GM21576 (cell line): Measurements from ENCODE around the gene SLC8A2.

Source experiments
- ATAC-seq: cut with Tn5 transposase; IDR thresholded peaks from one replicate; pipeline ENCODE4 v1.9.1; 2021; ENCODE audit warnings: mild to moderate bottlenecking, moderate library complexity; ENCODE audit not compliant: unreplicated experiment

SLC8A2 gene

DNA sequence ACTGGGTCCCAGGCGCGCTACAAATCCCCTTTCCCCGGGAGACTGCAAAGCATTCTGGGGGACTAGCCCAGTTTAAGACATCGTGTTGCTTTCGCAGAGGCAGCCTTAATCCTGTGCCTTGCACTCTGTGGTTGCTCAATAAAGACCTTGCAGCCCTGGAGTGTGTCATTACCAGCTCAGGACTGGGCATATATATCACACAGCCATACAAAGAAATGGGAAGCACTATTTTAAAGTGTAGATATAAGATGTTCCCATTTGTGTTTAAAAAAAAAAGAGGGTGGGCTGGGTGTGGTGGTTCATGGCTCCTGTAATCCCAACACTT, 32.1 kb upstream of the SLC8A2 start:
- ATAC-seq, result no peak

DNA sequence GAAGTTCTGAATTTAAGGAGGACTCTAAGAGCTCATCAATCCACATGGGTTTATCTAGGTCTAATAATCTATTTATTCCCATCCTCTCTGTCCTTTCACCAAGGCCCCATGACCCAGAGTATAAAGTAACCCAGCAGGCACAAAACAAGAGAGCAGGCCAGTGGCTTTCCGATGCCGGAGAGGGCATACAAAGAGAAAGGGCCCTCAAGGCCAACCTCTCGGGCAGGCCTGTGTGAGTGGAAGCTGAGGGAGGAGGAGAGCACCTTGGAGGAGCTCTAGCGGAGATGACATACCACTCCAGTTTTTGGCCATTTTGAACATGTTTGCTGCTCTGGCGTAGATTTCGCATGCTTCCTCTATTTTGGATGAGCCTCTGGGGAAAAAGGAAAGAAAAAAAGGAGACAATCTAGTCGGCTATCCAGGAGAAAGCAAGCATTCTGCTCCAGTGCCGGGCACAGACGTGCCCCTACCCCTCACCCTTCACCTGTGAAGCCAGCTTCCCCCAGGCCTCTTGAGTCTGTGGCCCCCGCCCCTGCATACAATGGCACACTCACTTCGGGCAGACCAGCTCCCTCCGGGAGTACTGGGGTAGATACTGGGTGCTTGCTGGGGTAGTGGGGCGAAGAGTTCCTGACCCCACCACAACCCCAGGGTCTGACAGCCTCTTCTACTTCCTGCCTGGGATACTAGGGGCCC, 31.6 kb upstream of the SLC8A2 start:
- ATAC-seq, result no peak

GRCh38 chr19:47499863-47500830, 28.5 kb upstream of the SLC8A2 start:
- ATAC-seq, result no peak

DNA sequence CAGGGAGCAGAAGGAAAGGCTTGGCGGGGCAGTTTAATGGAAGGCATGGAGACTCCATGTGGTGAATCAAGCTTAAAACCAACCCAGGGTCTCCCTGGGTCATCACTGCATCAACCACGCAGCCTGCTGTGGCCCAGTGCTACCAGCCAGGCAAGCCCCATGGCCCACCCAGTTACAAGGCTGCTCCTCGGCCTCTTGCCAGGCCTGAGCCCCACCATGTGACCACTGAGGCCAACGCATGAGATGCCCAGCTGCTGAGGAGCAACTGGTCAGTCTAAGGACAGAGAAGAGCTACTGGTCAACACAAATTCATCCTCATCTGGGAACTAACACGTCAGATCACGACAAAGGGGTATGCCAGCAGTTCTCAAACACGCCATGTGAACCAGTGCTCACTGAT, 27.7 kb upstream of the SLC8A2 start:
- no peak for ATAC-seq

DNA sequence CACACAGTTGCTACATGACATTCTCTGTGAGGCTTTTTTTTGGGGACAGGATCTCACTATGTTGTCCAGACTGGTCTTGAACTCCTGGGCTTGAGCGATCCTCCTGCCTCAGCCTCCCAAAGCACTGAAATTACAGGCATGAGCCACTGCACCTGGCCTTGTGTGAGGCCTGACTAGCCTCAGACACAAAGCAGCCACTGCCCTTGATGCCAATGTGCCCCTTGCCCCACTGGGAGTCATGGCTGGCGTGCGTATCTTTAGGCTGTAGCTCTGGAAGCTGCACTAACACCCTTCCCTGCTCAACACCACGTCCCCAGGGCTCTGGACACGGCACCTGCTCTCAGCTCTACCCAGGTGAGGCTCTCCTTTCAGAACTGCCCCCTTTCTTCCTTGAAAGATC, 26.9 kb upstream of the SLC8A2 start:
- no peak for ATAC-seq

- no peak for ATAC-seq
Measured at GRCh38 chr19:47497821-47498520, 26.3 kb upstream of the SLC8A2 start.

- ATAC-seq, result no peak
Measured at GRCh38 chr19:47497050-47497766, 25.5 kb upstream of the SLC8A2 start.

- no peak for ATAC-seq
Measured at GRCh38 chr19:47495478-47496372, 24.0 kb upstream of the SLC8A2 start.

DNA sequence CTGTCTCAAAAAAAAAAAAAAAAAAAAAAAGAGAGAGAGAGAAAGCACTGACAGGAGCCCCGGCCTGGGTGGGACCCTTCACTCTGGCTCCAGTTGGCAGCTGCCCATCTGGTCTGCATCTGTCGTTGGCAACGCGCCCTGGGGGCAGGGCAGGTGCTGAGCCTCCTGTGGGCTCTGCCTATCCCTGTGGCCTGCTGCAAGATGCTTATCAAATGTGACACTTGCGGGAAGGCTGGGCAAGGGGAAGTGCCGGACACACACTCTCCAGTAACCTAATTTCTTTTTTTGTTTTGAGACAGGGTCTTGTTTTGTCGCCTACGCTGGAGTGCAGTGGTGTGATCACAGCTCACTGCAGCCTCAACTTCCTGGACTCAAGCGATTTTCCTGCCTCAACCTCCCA, 23.0 kb upstream of the SLC8A2 start:
- no peak for ATAC-seq

GRCh38 chr19:47494211-47494547, 22.5 kb upstream of the SLC8A2 start:
- ATAC-seq, result no peak

DNA sequence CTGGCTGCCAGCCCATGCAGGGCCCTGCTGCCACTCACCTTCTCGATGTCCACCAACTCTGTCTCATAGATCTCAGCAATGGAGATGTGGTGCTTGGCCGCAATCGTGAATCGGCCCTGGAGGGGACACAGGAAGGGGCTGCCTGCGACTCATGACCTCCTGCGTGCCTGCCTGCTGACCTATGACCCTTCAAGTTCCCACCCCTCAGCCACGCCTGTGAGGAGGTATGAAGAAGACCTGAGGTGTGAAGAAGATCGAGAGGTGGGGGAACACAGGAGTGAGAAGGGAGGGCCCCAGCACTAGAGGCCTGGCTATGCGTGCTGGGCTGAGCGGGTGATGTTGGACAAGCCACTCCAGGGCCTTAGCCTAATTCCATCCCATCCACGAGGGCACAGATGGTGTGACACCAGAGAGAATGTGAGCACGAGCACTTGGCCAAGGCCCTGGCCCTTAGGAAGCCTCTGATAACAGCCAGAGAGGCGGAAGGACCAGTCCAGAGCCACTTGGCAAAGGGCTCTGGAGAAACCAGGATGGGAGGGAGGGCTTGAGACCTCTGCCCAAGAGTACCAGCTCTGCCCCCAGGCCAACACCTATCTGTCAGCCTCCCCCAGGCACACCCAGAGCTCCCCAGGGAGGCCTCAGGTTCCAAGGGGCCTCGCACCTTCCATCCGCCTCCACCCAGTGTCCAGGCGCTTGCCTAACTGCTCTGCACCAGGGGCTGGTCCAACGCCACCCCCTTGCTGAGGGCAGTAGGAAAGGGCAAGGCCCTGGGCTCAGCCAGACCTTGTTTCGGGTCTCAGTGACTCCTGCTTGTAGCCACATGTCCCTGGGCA, 21.9 kb upstream of the SLC8A2 start:
- no peak for ATAC-seq

- ATAC-seq, result no peak
Measured at GRCh38 chr19:47492571-47493377, 21.1 kb upstream of the SLC8A2 start.

DNA sequence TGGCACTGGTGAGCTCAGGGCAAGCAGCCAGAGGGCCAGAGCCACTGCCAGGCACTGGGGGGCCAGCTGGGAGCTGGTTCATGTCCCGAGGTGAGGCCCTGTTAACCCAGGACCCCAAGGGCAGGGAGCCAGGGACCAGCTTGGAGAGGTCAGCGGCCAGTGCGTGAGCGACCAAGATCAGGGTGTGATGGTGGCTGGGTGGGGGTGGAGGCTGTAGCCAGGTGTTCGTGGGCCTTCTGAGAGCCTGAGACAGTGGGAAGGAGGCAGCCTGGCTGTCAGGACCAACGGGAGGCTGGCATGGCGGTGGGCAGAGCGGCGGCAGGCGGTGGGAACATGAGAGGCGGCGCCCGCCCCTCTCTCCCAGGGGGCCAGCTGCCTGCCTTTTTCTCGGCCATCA, 20.4 kb upstream of the SLC8A2 start:
- ATAC-seq, result no peak

DNA sequence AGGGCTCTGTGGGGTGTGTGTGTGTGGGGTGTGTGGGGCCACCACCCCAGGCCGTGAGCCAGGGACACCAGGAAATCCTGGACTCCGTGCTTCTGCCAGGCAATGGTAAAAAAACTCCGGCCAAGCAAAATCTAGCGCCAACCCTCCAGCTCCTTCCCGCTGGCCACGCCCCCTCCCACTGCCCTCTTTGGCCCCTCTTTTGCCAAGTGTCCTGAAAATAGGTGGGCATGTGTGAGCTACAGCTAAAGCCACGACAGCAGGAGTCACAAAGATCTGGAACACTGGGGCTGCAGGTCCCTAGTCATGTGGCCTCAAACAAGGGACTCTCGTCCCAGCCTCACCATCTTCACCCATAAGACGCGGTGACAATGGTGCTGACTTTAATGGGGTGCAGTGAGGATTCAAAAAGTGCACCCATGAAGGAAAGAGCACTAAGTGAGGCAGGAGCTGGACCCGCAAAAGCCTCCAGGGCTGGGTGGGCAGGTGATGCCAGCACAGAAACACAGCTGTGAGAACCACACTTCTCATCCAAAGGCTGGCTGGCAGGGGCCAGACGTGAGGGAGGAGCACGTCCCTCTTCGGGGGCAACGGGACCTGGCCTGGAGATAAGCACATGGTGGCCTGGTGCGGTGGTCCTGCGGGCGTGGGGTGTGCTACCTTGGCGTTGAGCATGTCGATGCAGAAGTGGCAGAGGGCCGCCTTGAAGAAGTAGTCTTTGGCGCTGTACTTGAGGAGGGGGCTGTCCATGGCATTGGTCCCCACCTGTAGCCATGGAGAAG, 19.9 kb upstream of the SLC8A2 start:
- no peak for ATAC-seq

- no peak for ATAC-seq
Measured at GRCh38 chr19:47490847-47491246, 19.2 kb upstream of the SLC8A2 start.

GRCh38 chr19:47490031-47490430, 18.3 kb upstream of the SLC8A2 start:
- no peak for ATAC-seq

DNA sequence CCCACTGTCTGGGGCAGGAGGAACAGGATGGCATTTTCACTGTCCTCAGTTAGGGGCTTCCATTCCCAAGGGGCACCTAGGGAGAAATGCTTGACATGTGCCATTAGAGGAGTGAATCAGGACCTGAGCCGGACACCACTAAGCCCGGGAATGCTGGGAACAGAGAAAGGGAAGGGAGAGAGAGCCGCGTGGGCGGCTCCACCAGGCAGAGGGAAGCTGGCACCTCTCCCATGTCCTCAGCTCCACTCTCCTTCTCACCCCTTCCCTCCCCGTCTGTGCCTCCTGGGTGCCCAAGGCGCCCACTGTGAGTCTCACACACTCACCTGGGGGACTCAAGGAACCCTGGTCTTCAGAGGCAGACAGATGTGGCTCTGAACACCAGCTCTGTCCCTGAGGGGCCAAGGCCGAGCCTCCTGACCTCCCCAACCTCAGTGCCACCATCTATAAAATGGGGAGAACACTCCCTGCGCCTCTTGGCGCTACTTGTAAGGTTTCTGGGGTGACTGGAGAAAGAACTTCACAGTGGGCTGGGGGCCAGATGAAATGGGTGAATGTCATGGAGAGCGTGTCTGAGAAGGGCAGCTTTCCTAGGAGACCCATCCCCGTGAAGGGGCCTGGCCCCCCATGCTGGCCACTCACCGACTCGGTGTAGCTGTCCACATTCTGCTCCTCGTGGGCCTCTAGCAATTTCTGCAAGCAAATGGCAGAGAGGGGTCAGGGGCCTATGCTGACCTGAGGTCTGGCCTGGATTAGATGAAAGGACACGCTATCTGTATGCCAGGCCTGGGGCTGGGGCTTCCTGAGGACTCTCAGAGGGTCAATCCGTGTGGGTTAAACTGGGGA, 17.6 kb upstream of the SLC8A2 start:
- ATAC-seq, result no peak
